ENCODE results near the gene RALGPS1.

RALGPS1 gene

GRCh38 chr9:126956917-126957686 is 42.5 kb downstream of the RALGPS1 start:
- Histone ChIP-seq H3K27ac (no peak overlapping the region), H3K36me3 (no peaks in the 10 kb centered on the region), H3K27me3 (peaks cover 0 to 17% (median 0%) of the 10 kb centered on the region in 11 experiments; a peak in 3 of 22 replicates), H3K4me3 (no peak overlapping the region), H3K4me2 (no peak overlapping the region), H3K9ac (no peak overlapping the region), H4K20me1 (peaks cover 0 to 23% (median 5%) of the 10 kb centered on the region in 11 experiments; a peak in 7 of 22 replicates), H3K9me3 (replicated peaks in 1 of 11) (no peaks in the 10 kb centered on the region), H3K4me1 (no peaks in the 10 kb centered on the region)
- no peak for TF ChIP-seq Cebpa-rat (IDR thresholded peaks at IDR 0.05)

GRCh38 chr9:126957687-126958053 is 43.1 kb downstream of the RALGPS1 start:
- Histone ChIP-seq H3K4me2 (no peak overlapping the region), H3K27ac (no peak overlapping the region)

GRCh38 chr9:126959336-126959735 is 44.8 kb downstream of the RALGPS1 start:
- Histone ChIP-seq H4K20me1 (peaks cover 0 to 23% (median 5%) of the 10 kb centered on the region in 11 experiments; a peak in 6 of 22 replicates), H3K4me1 (no peaks in the 10 kb centered on the region)

More at GRCh38 chr9:126957687-126958053, 43.1 kb downstream of the RALGPS1 start:
- Histone ChIP-seq H3K9ac (no peak overlapping the region), H3K36me3 (no peaks in the 10 kb centered on the region), H3K27me3 (peaks cover 0 to 20% (median 0%) of the 10 kb centered on the region in 11 experiments; a peak in 3 of 22 replicates), H4K20me1 (peaks cover 0 to 23% (median 5%) of the 10 kb centered on the region in 11 experiments; a peak in 7 of 22 replicates), H3K4me1 (no peaks in the 10 kb centered on the region), H3K4me3 (no peak overlapping the region), H3K9me3 (replicated peaks in 1 of 11) (no peaks in the 10 kb centered on the region)
- no peak for TF ChIP-seq Cebpa-rat (IDR thresholded peaks at IDR 0.05)

GRCh38 chr9:126959917-126960316 is 45.3 kb downstream of the RALGPS1 start:
- H3K27me3 ChIP-seq, result peaks cover 0 to 29% (median 0%) of the 10 kb centered on the region in 11 experiments; a peak in 4 of 22 replicates
- peaks cover 0 to 23% (median 5%) of the 10 kb centered on the region in 11 experiments; a peak in 6 of 22 replicates for H4K20me1 ChIP-seq
- no peak for TF ChIP-seq Cebpa-rat (IDR thresholded peaks at IDR 0.05)
- H3K4me3 ChIP-seq, result no peak overlapping the region
- no peak overlapping the region for H3K4me2 ChIP-seq
- H3K9ac ChIP-seq, result no peak overlapping the region
- no peak overlapping the region for H3K27ac ChIP-seq
- no peaks in the 10 kb centered on the region for H3K4me1 ChIP-seq
- H3K36me3 ChIP-seq, result no peaks in the 10 kb centered on the region
- H3K9me3 ChIP-seq (replicated peaks in 1 of 11), result no peaks in the 10 kb centered on the region

More at GRCh38 chr9:126959336-126959735, 44.8 kb downstream of the RALGPS1 start:
- Histone ChIP-seq H3K4me3 (no peak overlapping the region), H3K36me3 (no peaks in the 10 kb centered on the region), H3K9me3 (replicated peaks in 1 of 11) (no peaks in the 10 kb centered on the region), H3K9ac (no peak overlapping the region), H3K4me2 (no peak overlapping the region), H3K27ac (no peak overlapping the region), H3K27me3 (peaks cover 0 to 23% (median 0%) of the 10 kb centered on the region in 11 experiments; a peak in 4 of 22 replicates)
- TF ChIP-seq Cebpa-rat (IDR thresholded peaks at IDR 0.05), result no peak

- Histone ChIP-seq H3K4me2 (no peak overlapping the region), H3K27ac (no peak overlapping the region), H3K4me3 (no peak overlapping the region), H3K9me3 (replicated peaks in 1 of 11) (no peaks in the 10 kb centered on the region), H3K27me3 (peaks cover 0 to 40% (median 0%) of the 10 kb centered on the region in 11 experiments; a peak in 4 of 22 replicates), H3K9ac (no peak overlapping the region), H4K20me1 (peaks cover 0 to 12% (median under 1%) of the 10 kb centered on the region in 11 experiments; a peak in 5 of 22 replicates), H3K36me3 (no peaks in the 10 kb centered on the region), H3K4me1 (no peaks in the 10 kb centered on the region)
- TF ChIP-seq Cebpa-rat (IDR thresholded peaks at IDR 0.05), result no peak
These were observed 47.8 kb downstream of the RALGPS1 start for GRCh38 chr9:126962336-126962735.

- Histone ChIP-seq H3K4me1 (no peaks in the 10 kb centered on the region), H3K9me3 (replicated peaks in 1 of 11) (no peaks in the 10 kb centered on the region), H3K4me3 (no peak overlapping the region), H3K27me3 (peaks cover 0 to 51% (median 0%) of the 10 kb centered on the region in 11 experiments; a peak in 4 of 22 replicates), H3K36me3 (no peaks in the 10 kb centered on the region), H4K20me1 (peaks cover 0 to 5% (median 0%) of the 10 kb centered on the region in 11 experiments; a peak in 2 of 22 replicates), H3K9ac (no peak overlapping the region), H3K4me2 (no peak overlapping the region), H3K27ac (no peak overlapping the region)
- no peak for TF ChIP-seq Cebpa-rat (IDR thresholded peaks at IDR 0.05)
These were observed 50.5 kb downstream of the RALGPS1 start for GRCh38 chr9:126965077-126965476.

GRCh38 chr9:126965541-126966428 is 51.2 kb downstream of the RALGPS1 start:
- Histone ChIP-seq H3K27ac (no peak overlapping the region), H4K20me1 (peaks cover 0 to 4% (median 0%) of the 10 kb centered on the region in 11 experiments; a peak in 2 of 22 replicates), H3K27me3 (peaks cover 0 to 54% (median 0%) of the 10 kb centered on the region in 11 experiments; a peak in 4 of 22 replicates), H3K4me3 (no peak overlapping the region), H3K4me1 (no peaks in the 10 kb centered on the region), H3K36me3 (no peaks in the 10 kb centered on the region), H3K9ac (no peak overlapping the region), H3K4me2 (no peak overlapping the region), H3K9me3 (replicated peaks in 1 of 11) (no peaks in the 10 kb centered on the region)
- no peak for TF ChIP-seq Cebpa-rat (IDR thresholded peaks at IDR 0.05)

GRCh38 chr9:126971261-126971660 is 56.7 kb downstream of the RALGPS1 start:
- Histone ChIP-seq H3K27me3 (peaks cover 0 to 90% (median 0%) of the 10 kb centered on the region in 11 experiments; a peak in 7 of 22 replicates), H3K9me3 (replicated peaks in 1 of 11) (no peaks in the 10 kb centered on the region), H3K36me3 (no peaks in the 10 kb centered on the region), H4K20me1 (peaks cover 0 to 17% (median 0%) of the 10 kb centered on the region in 11 experiments; a peak in 2 of 22 replicates), H3K4me1 (no peaks in the 10 kb centered on the region), H3K4me2 (no peak overlapping the region), H3K9ac (no peak overlapping the region), H3K27ac (no peak overlapping the region), H3K4me3 (no peak overlapping the region)
- no peak for TF ChIP-seq Cebpa-rat (IDR thresholded peaks at IDR 0.05)
